Pericardium fibroblast (primary cell): ENCODE data around the gene CST2. TPM values are rescaled to one million over a fixed set of nuclear protein-coding genes. Genes with fewer than 3 reads are reported as not detected.

Source experiments
- total RNA-seq: library from RNA; depleted of rRNA; stranded (reverse); fragments of >200 nt; gene quantifications from 2 replicates; pipeline ENCODE4 v1.2.3, GENCODE V29; 2015

CST2 gene, protein sequence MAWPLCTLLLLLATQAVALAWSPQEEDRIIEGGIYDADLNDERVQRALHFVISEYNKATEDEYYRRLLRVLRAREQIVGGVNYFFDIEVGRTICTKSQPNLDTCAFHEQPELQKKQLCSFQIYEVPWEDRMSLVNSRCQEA
- total RNA-seq: not detected in 2 replicates

GRCh38 chr20:23826541-23827021 is at the start of gene CST2:
Gene CST2 (minus strand): TSS chr20:23826729. CDS start chr20:23826660, 69 bp downstream.

Other genes with a start within 250 kb of the CST2 start
- gene CST9, start 220.8 kb downstream of the CST2 start, total RNA-seq: not detected in 2 replicates
- gene CST3, start 188.8 kb downstream of the CST2 start, total RNA-seq: 1,233 and 2,425 TPM in 2 replicates
- gene CST4, start 137.7 kb downstream of the CST2 start, total RNA-seq: not detected in 2 replicates
- not detected in 2 replicates for gene CST1, start 75.8 kb downstream of the CST2 start, total RNA-seq
- gene CST5, start 53.0 kb upstream of the CST2 start, total RNA-seq: not detected in 2 replicates
- not detected in 2 replicates for gene GGTLC1, start 162.1 kb upstream of the CST2 start, total RNA-seq